Heart left ventricle (tissue), 13 donors: ENCODE data around the gene PDIK1L.

Experiments used
- POLR2A ChIP-seq, 2 donors: fragments of 450-650 bp; IDR thresholded peaks; one replicate each; pipeline ENCODE4 v1.6.1; 2017; ENCODE audit warnings: antibody characterized with exemption in 2 of 2, mild to moderate bottlenecking in 2 of 2, moderate library complexity in 2 of 2
- TF ChIP-seq, protein P1 (sequence below), 12 donors: fragments of 200-600 bp; sonication (generic) in 4 of 12; IDR thresholded peaks; one replicate each; pipeline versions ENCODE4 v1.5.0 to v1.8.0; 2018 to 2022; ENCODE audit warnings: antibody characterized with exemption in 12 of 12, mild to moderate bottlenecking in 5 of 12
- donor health status: ischemic (EF 13 %, LVEDD 7.1; RV severe dilation, severe dysfunction).
- donor health status: DM: no; HTN: yes; CAD: no.
- donor health status: DM: no; HTN: no; CAD: no.
- donor health status: ischemic (EF 25% LVEDD 6.9; RV normal size, moderate dysfunction).
- donor health status: ischemic (EF 25% LVEDD 5.7; RV mildly dilated, moderate dysfunction).
- donor health status: ischemic (EF 35%, LVEDD 5.7; RV mildly dilated, moderate dysfunction).
- donor health status: nonischemic (EF 11% LVEDD 7.7; RV severe dilation, severe dysfunction).
- donor health status: DM: yes; HTN: yes; CAD: no.
- donor health status: PGD.
- donor health status: ischemic (EF 29% LVEDD 5.4; RV normal size, mild dysfunction).
- donor health status: nonischemic (EF 23%, LVEDD 6.1; RV moderate dilation, normal function).

GRCh38 chr1:26127235-26128163 is 15.9 kb downstream of the PDIK1L start:
- TF ChIP-seq, protein P1, sequence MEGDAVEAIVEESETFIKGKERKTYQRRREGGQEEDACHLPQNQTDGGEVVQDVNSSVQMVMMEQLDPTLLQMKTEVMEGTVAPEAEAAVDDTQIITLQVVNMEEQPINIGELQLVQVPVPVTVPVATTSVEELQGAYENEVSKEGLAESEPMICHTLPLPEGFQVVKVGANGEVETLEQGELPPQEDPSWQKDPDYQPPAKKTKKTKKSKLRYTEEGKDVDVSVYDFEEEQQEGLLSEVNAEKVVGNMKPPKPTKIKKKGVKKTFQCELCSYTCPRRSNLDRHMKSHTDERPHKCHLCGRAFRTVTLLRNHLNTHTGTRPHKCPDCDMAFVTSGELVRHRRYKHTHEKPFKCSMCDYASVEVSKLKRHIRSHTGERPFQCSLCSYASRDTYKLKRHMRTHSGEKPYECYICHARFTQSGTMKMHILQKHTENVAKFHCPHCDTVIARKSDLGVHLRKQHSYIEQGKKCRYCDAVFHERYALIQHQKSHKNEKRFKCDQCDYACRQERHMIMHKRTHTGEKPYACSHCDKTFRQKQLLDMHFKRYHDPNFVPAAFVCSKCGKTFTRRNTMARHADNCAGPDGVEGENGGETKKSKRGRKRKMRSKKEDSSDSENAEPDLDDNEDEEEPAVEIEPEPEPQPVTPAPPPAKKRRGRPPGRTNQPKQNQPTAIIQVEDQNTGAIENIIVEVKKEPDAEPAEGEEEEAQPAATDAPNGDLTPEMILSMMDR (IDR thresholded peaks at IDR 0.05) = no peak
- no peak for TF ChIP-seq POLR2A (IDR thresholded peaks at IDR 0.05)
